Keratinocyte (primary cell): Measurements from ENCODE around the gene DLGAP1. TPM values are rescaled to one million over a fixed set of nuclear protein-coding genes. Genes with fewer than 3 reads are reported as not detected.
"Not testable (repeated sequence)": the region's sequence is repeated elsewhere in the genome, so short reads cannot be mapped to it uniquely, and the experiment has no call there.

Experiments used
- DNase-seq: peaks from one replicate; pipeline ENCODE4 v3.0.0-alpha.2; 2011; ENCODE audit warnings: low read depth, missing footprints, low spot score
- FAIRE-seq: peaks from 2 replicates; lab custom pipeline; 2011; peaks lifted over from hg19 to GRCh38; lab: Jason Lieb, UNC
- H2AFZ ChIP-seq: 2 replicates; pipeline ENCODE4 v1.6.0; 2012; ENCODE audit warnings: low read length, control low read depth, inconsistent platforms; ENCODE audit not compliant: control insufficient read depth
- H3K27ac ChIP-seq: 2 replicates; pipeline ENCODE4 v1.5.1; 2011; ENCODE audit warnings: low read length; ENCODE audit not compliant: control insufficient read depth, insufficient read depth
- H3K27me3 ChIP-seq: 3 replicates; pipeline ENCODE4 v1.6.0; 2011; ENCODE audit warnings: low read length; ENCODE audit not compliant: control insufficient read depth, insufficient read depth; ENCODE audit errors: extremely low read depth
- H3K36me3 ChIP-seq, 2 experiments: 2 replicates in 1 of 2; 3 replicates in 1 of 2; pipeline ENCODE4 v1.5.1; 2011; ENCODE audit warnings: low read length in 2 of 2, mild to moderate bottlenecking in 1 of 2; ENCODE audit not compliant: control insufficient read depth in 2 of 2, insufficient read depth in 2 of 2; ENCODE audit errors: extremely low read depth in 1 of 2
- H3K4me1 ChIP-seq: 3 replicates; pipeline ENCODE4 v1.5.1; 2011; ENCODE audit warnings: low read length; ENCODE audit not compliant: control insufficient read depth, insufficient read depth; ENCODE audit errors: extremely low read depth
- H3K4me2 ChIP-seq: 3 replicates; pipeline ENCODE4 v1.6.0; 2011; ENCODE audit warnings: low read depth, low read length; ENCODE audit not compliant: control insufficient read depth, insufficient read depth; ENCODE audit errors: extremely low read depth
- H3K4me3 ChIP-seq, 3 experiments: fragments of 200-600 bp in 1 of 3; sonication (generic) in 1 of 3; 2 replicates in 2 of 3; 3 replicates in 1 of 3; pipeline ENCODE4 v1.5.1; 2011 to 2016; ENCODE audit warnings: low read length in 3 of 3, mild to moderate bottlenecking in 3 of 3, control low read depth in 2 of 3, inconsistent platforms in 1 of 3, low read depth in 1 of 3, mixed read lengths in 1 of 3, mixed run types in 1 of 3, moderate library complexity in 1 of 3; ENCODE audit not compliant: control insufficient read depth in 2 of 3, insufficient read depth in 2 of 3; ENCODE audit errors: extremely low read depth in 1 of 3
- H3K79me2 ChIP-seq: 2 replicates; pipeline ENCODE4 v1.6.0; 2012; ENCODE audit warnings: low read length; ENCODE audit not compliant: control insufficient read depth, insufficient read depth
- H3K9ac ChIP-seq: 3 replicates; pipeline ENCODE4 v1.6.0; 2011; ENCODE audit warnings: low read length; ENCODE audit not compliant: control insufficient read depth, insufficient read depth; ENCODE audit errors: extremely low read depth
- H3K9me1 ChIP-seq: 3 replicates; pipeline ENCODE4 v1.6.0; 2011; ENCODE audit warnings: low read length; ENCODE audit not compliant: control insufficient read depth, insufficient read depth; ENCODE audit errors: extremely low read depth
- H3K9me3 ChIP-seq: 2 replicates; pipeline ENCODE4 v1.5.1; 2012; ENCODE audit warnings: low read depth, low read length; ENCODE audit not compliant: control insufficient read depth
- H4K20me1 ChIP-seq: 3 replicates; pipeline ENCODE4 v1.6.0; 2011; ENCODE audit warnings: low read length; ENCODE audit not compliant: control insufficient read depth, insufficient read depth; ENCODE audit errors: extremely low read depth
- CTCF ChIP-seq, 3 experiments: IDR thresholded peaks in 1 of 3; conservative IDR thresholded peaks in 1 of 3; optimal IDR thresholded peaks in 1 of 3; 2 replicates in 2 of 3; 3 replicates in 1 of 3; pipeline versions ENCODE3 to v1.5.1; 2011; ENCODE audit warnings: low read length in 3 of 3, mild to moderate bottlenecking in 3 of 3, moderate library complexity in 2 of 3, control low read depth in 1 of 3, inconsistent platforms in 1 of 3; ENCODE audit not compliant: insufficient read depth in 2 of 3; ENCODE audit errors: extremely low read depth in 1 of 3
- EZH2 ChIP-seq: IDR thresholded peaks from one replicate; pipeline ENCODE4 v1.6.1; 2012; ENCODE audit warnings: inconsistent platforms, mild to moderate bottlenecking, low read length, moderate library complexity
- dilution Hi-C: fragments of 300-500 bp; cut with MboI; formaldehyde crosslinking; loops from one replicate; pipeline ENCODE4 v1.7.0; 2020; ENCODE audit warnings: low sequenced_read_pairs; ENCODE audit not compliant: extremely low pct_ligation_motif_present
- polyA plus RNA-seq, 5 experiments: library from polyadenylated mRNA; depleted of rRNA in 3 of 5; stranded (reverse) in 3 of 5; stranded (forward) in 1 of 5; unstranded in 1 of 5; fragments of >200 nt; gene quantifications; 1 replicate in 1 of 5; 2 replicates in 3 of 5; 3 replicates in 1 of 5; pipeline versions ENCODE4 v1.2.1 to v1.2.3, GENCODE V29; 2011 to 2012; ENCODE audit warnings: missing spikeins in 2 of 5, low read depth in 1 of 5, low replicate concordance in 1 of 5

Gene DLGAP1
- polyA plus RNA-seq, 1 donor (not counting 4 experiments of a cell fraction or from before 2014, with no cell fraction given) = not detected

- DNase-seq (no peak), FAIRE-seq (no peak)
- no peaks in the 10 kb centered on the region for H3K9me3 ChIP-seq
- H3K9ac ChIP-seq = no peak overlapping the region
- peaks cover 21% of the 10 kb centered on the region for H3K4me1 ChIP-seq
- dilution Hi-C loops = no loop called here
- H3K36me3 ChIP-seq = no peaks in the 10 kb centered on the region
- H3K79me2 ChIP-seq = no peaks in the 10 kb centered on the region
- H3K27me3 ChIP-seq = no peaks in the 10 kb centered on the region
- TF ChIP-seq EZH2 = no peak
- no peak for TF ChIP-seq CTCF (optimal IDR thresholded peaks at IDR 0.05 in 1 of 3, IDR thresholded peaks at IDR 0.05 in 1 of 3, conservative IDR thresholded peaks at IDR 0.05 in 1 of 3; ENCODE audit: extremely low read depth in 1 of 3, insufficient read depth in 2 of 3, low read length in 3 of 3)
- no peak overlapping the region for H2AFZ ChIP-seq
- H3K27ac ChIP-seq = no peak overlapping the region
- H3K9me1 ChIP-seq = no peaks in the 10 kb centered on the region
- H3K4me2 ChIP-seq = no peak overlapping the region
- no peaks in the 10 kb centered on the region for H4K20me1 ChIP-seq
- H3K4me3 ChIP-seq = no peak overlapping the region
These were observed 873.2 kb downstream of the DLGAP1 start for GRCh38 chr18:3581890-3582289.

- H3K36me3 ChIP-seq, dilution Hi-C loops: not testable (repeated sequence)
These were observed 874.5 kb downstream of the DLGAP1 start for GRCh38 chr18:3580523-3581025.

GRCh38 chr18:3579701-3580100, 875.4 kb downstream of the DLGAP1 start:
- Histone ChIP-seq H4K20me1 (no peaks in the 10 kb centered on the region), H3K79me2 (no peaks in the 10 kb centered on the region), H3K9me3 (no peaks in the 10 kb centered on the region), H3K9me1 (no peaks in the 10 kb centered on the region), H3K27me3 (no peaks in the 10 kb centered on the region), H2AFZ (no peak overlapping the region), H3K9ac (no peak overlapping the region), H3K4me2 (no peak overlapping the region), H3K36me3 (no peaks in the 10 kb centered on the region), H3K27ac (no peak overlapping the region), H3K4me3 (no peak overlapping the region), H3K4me1 (peaks cover 16% of the 10 kb centered on the region)
- DNase-seq (no peak), FAIRE-seq (peak; percentile 67)
- dilution Hi-C loops = no loop called here
- TF ChIP-seq EZH2 (no peak), CTCF (optimal IDR thresholded peaks at IDR 0.05 in 1 of 3, IDR thresholded peaks at IDR 0.05 in 1 of 3, conservative IDR thresholded peaks at IDR 0.05 in 1 of 3; ENCODE audit: extremely low read depth in 1 of 3, insufficient read depth in 2 of 3, low read length in 3 of 3) (no peak)

More at GRCh38 chr18:3580523-3581025, 874.5 kb downstream of the DLGAP1 start:
- not testable (repeated sequence) for H3K79me2 ChIP-seq, DNase-seq, H3K27me3 ChIP-seq, H3K27ac ChIP-seq, H2AFZ ChIP-seq, H3K9ac ChIP-seq, H3K9me1 ChIP-seq, H3K9me3 ChIP-seq, H3K4me3 ChIP-seq, FAIRE-seq, H3K4me2 ChIP-seq, H4K20me1 ChIP-seq
- H3K4me1 ChIP-seq = peaks cover 21% of the 10 kb centered on the region
